DND-41 (cell line): Measurements from ENCODE around the gene MRPL40.

Source experiments
- CTCF ChIP-seq: IDR thresholded peaks from 2 replicates; pipeline ENCODE4 v1.5.1; 2012; ENCODE audit warnings: borderline replicate concordance, low read length, moderate library complexity, mild to moderate bottlenecking; ENCODE audit not compliant: poor library complexity, severe bottlenecking; ENCODE audit errors: extremely low read depth
- EZH2 ChIP-seq: IDR thresholded peaks from 3 replicates; pipeline ENCODE4 v1.6.1; 2012; ENCODE audit warnings: borderline replicate concordance, low read depth, mild to moderate bottlenecking, moderate library complexity, low read length, inconsistent platforms; ENCODE audit not compliant: severe bottlenecking

DNA sequence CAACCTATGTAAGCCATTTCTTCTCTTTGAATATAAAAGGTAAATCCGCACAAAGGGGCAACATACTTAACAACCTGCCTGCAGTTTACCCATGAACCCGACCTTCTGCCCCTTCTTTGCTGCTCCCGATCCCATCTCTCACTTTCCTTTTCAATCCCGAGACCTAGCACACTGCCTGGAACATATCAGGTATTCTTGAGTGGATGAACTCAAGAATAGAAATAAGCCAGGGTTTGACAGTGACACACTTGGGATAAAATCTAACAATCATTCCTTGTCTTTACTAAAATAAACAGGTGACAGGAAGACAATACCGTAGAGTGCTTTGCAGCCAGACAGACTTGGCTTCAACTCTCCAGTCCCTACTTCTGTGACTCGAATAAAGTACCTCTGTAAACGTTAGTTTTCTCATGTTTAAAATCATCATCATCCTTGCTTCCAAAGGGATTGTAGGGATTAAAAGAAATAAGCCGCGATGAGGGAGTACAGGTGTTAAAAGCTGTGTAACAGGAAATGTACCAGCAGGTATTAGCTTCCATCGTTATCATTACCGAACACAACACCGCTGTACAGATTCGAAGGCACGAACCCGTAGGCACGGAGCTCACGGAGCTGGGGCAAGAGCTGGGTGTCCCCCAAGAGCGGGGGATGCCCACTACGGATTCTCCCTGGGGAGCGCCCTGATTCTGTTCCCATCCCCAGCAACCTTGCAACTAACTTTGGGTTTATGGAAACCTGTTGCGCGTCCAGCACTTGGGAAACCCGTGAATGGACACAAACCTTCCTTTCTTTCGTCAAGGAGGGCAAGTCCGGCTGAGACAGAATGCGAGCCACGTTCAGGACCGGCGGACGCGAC is 45.9 kb downstream of the MRPL40 start:
- TF ChIP-seq CTCF, result no peak
- TF ChIP-seq EZH2, result no peak
